H1 (cell line): ENCODE results near the gene SNAP29. TPM values are rescaled to one million over a fixed set of nuclear protein-coding genes. Genes with fewer than 3 reads are reported as not detected.

Experiments used
- CTCF ChIA-PET: fragments of 300-600 bp; sonication (Branson Sonifier 250); formaldehyde crosslinking; loops from one replicate; lab custom pipeline; 2021; ENCODE audit not compliant: partially characterized antibody; lab: Charles Lee
- POLR2A ChIA-PET: fragments of 300-600 bp; sonication (Branson Sonifier 250); formaldehyde crosslinking; loops from one replicate; lab custom pipeline; 2021; ENCODE audit warnings: inconsistent platforms; ENCODE audit not compliant: partially characterized antibody; lab: Charles Lee
- DNase-seq, 2 experiments: peaks; one replicate each; pipeline versions ENCODE4 v3.0.0 to v3.0.0-alpha.2; 2010 to 2022; ENCODE audit warnings: low spot score in 2 of 2, low read depth in 1 of 2, mixed read lengths in 1 of 2
- FAIRE-seq: peaks from 2 replicates; lab custom pipeline; 2011; peaks lifted over from hg19 to GRCh38; lab: Jason Lieb, UNC
- H2AFZ ChIP-seq: 2 replicates; pipeline ENCODE4 v1.8.1; 2012; ENCODE audit warnings: low read length, inconsistent platforms
- H2AK5ac ChIP-seq: 2 replicates; pipeline ENCODE4 v1.6.1; 2013; ENCODE audit warnings: low read depth, low read length
- H2BK120ac ChIP-seq: replicated peaks from 2 replicates; pipeline ENCODE3; 2013; ENCODE audit warnings: low read depth, low read length, inconsistent platforms
- H2BK12ac ChIP-seq: 2 replicates; pipeline ENCODE4 v1.6.1; 2013; ENCODE audit warnings: low read depth, low read length
- H2BK15ac ChIP-seq: 2 replicates; pipeline ENCODE4 v1.6.1; 2013; ENCODE audit warnings: low read length
- H2BK20ac ChIP-seq: 2 replicates; pipeline ENCODE4 v1.6.1; 2013; ENCODE audit warnings: low read length
- H2BK5ac ChIP-seq: 2 replicates; pipeline ENCODE4 v1.6.1; 2013; ENCODE audit warnings: low read depth, low read length
- H3K14ac ChIP-seq: 2 replicates; pipeline ENCODE4 v1.6.1; 2013; ENCODE audit warnings: inconsistent platforms; ENCODE audit not compliant: insufficient read length
- H3K18ac ChIP-seq: 2 replicates; pipeline ENCODE4 v1.6.1; 2013; ENCODE audit warnings: low read length; ENCODE audit errors: extremely low read depth
- H3K23ac ChIP-seq: 2 replicates; pipeline ENCODE4 v1.6.1; 2013; ENCODE audit warnings: inconsistent platforms; ENCODE audit not compliant: insufficient read length
- H3K23me2 ChIP-seq: 2 replicates; pipeline ENCODE4 v1.6.1; 2013; ENCODE audit warnings: low read depth, low read length
- H3K27ac ChIP-seq: 2 replicates; pipeline ENCODE4 v1.6.1; 2011; ENCODE audit warnings: low read depth, low read length, inconsistent platforms
- H3K27me3 ChIP-seq, 4 experiments: replicated peaks in 1 of 4; 1 replicate in 1 of 4; 2 replicates in 3 of 4; pipeline versions ENCODE4 v1.6.1 to v1.8.1; 2011 to 2013; ENCODE audit warnings: low read length in 3 of 4, mild to moderate bottlenecking in 3 of 4, inconsistent platforms in 2 of 4, mixed read lengths in 2 of 4, moderate library complexity in 1 of 4; ENCODE audit not compliant: control insufficient read depth in 3 of 4, insufficient read depth in 3 of 4; ENCODE audit errors: extremely low read depth in 1 of 4
- H3K36me3 ChIP-seq, 4 experiments: 2 replicates each; pipeline versions ENCODE4 v1.6.1 to v1.8.1; 2011 to 2013; ENCODE audit warnings: mild to moderate bottlenecking in 4 of 4, low read length in 3 of 4, moderate library complexity in 2 of 4, control low read depth in 1 of 4, inconsistent platforms in 1 of 4; ENCODE audit not compliant: insufficient read depth in 4 of 4, control insufficient read depth in 2 of 4
- H3K4ac ChIP-seq: replicated peaks from 2 replicates; pipeline ENCODE3; 2013; ENCODE audit warnings: low read length, low read depth, mixed read lengths, inconsistent platforms; ENCODE audit not compliant: insufficient read length
- H3K4me1 ChIP-seq, 4 experiments: replicated peaks in 1 of 4; 1 replicate in 1 of 4; 2 replicates in 3 of 4; pipeline versions ENCODE4 v1.6.1 to v1.8.1; 2011 to 2013; ENCODE audit warnings: low read length in 3 of 4, inconsistent platforms in 2 of 4, mixed read lengths in 1 of 4; ENCODE audit not compliant: insufficient read depth in 4 of 4, control insufficient read depth in 3 of 4
- H3K4me2 ChIP-seq, 2 experiments: 2 replicates each; pipeline versions ENCODE4 v1.6.1 to v1.8.1; 2011 to 2013; ENCODE audit warnings: low read depth in 2 of 2, low read length in 2 of 2, control low read depth in 1 of 2, inconsistent platforms in 1 of 2, mild to moderate bottlenecking in 1 of 2; ENCODE audit not compliant: insufficient read depth in 1 of 2
- H3K4me3 ChIP-seq, 4 experiments: fragments of 200-600, 300-600 bp in 1 of 4; sonication (generic), shearing (Covaris generic), sonication (Bioruptor Twin) in 1 of 4; 2 replicates each; pipeline versions ENCODE4 v1.5.1 to v1.8.1; 2011 to 2016; ENCODE audit warnings: low read length in 4 of 4, low read depth in 3 of 4, control low read depth in 2 of 4, inconsistent platforms in 2 of 4, mild to moderate bottlenecking in 2 of 4, mixed read lengths in 1 of 4, moderate library complexity in 1 of 4; ENCODE audit not compliant: insufficient read depth in 2 of 4; ENCODE audit errors: extremely low read depth in 1 of 4
- H3K56ac ChIP-seq: replicated peaks from 2 replicates; pipeline ENCODE3; 2013; ENCODE audit warnings: low read depth, mild to moderate bottlenecking, mixed read lengths, low read length, inconsistent platforms; ENCODE audit not compliant: insufficient read length
- H3K79me1 ChIP-seq: 2 replicates; pipeline ENCODE4 v1.6.1; 2013; ENCODE audit warnings: low read depth, low read length, control low read depth
- H3K79me2 ChIP-seq, 2 experiments: 2 replicates each; pipeline versions ENCODE4 v1.6.1 to v1.8.1; 2012 to 2013; ENCODE audit warnings: low read length in 2 of 2, mild to moderate bottlenecking in 2 of 2, inconsistent platforms in 1 of 2; ENCODE audit not compliant: insufficient read depth in 2 of 2, control insufficient read depth in 1 of 2
- H3K9ac ChIP-seq, 4 experiments: replicated peaks in 1 of 4; 1 replicate in 1 of 4; 2 replicates in 3 of 4; pipeline versions ENCODE4 v1.6.1 to v1.8.1; 2011 to 2013; ENCODE audit warnings: low read depth in 3 of 4, low read length in 3 of 4, control low read depth in 2 of 4, mild to moderate bottlenecking in 2 of 4, moderate library complexity in 2 of 4, inconsistent platforms in 1 of 4; ENCODE audit errors: extremely low read depth in 1 of 4
- H3K9me3 ChIP-seq, 2 experiments: 2 replicates each; pipeline versions ENCODE4 v1.6.1 to v1.8.1; 2012 to 2013; ENCODE audit warnings: mild to moderate bottlenecking in 2 of 2, moderate library complexity in 2 of 2, control low read depth in 1 of 2, inconsistent platforms in 1 of 2, low read depth in 1 of 2, low read length in 1 of 2, mixed read lengths in 1 of 2; ENCODE audit not compliant: insufficient read depth in 2 of 2
- H4K20me1 ChIP-seq, 2 experiments: replicated peaks in 1 of 2; 2 replicates each; pipeline versions ENCODE3 to v1.8.1; 2011 to 2013; ENCODE audit warnings: inconsistent platforms in 2 of 2, low read length in 2 of 2, mild to moderate bottlenecking in 1 of 2; ENCODE audit not compliant: insufficient read depth in 2 of 2, control insufficient read depth in 1 of 2
- H4K5ac ChIP-seq: 2 replicates; pipeline ENCODE4 v1.6.1; 2013; ENCODE audit warnings: low read length, low read depth, mixed read lengths, inconsistent platforms; ENCODE audit not compliant: insufficient read length
- H4K8ac ChIP-seq: 2 replicates; pipeline ENCODE4 v1.8.0; 2013; ENCODE audit warnings: mild to moderate bottlenecking, moderate library complexity, low read length, inconsistent platforms; ENCODE audit not compliant: insufficient read depth; ENCODE audit errors: extremely low read depth
- H4K91ac ChIP-seq: replicated peaks from 2 replicates; pipeline ENCODE3; 2013; ENCODE audit warnings: low read length, mixed read lengths, inconsistent platforms; ENCODE audit not compliant: insufficient read length
- GABPA ChIP-seq: IDR thresholded peaks from 2 replicates; pipeline ENCODE4 v1.6.1; 2011; ENCODE audit warnings: mild to moderate bottlenecking, low read length, moderate library complexity, borderline replicate concordance; ENCODE audit not compliant: insufficient read depth
- HDAC6 ChIP-seq: IDR thresholded peaks from one replicate; pipeline ENCODE4 v1.7.1; 2012; ENCODE audit warnings: low read depth, mild to moderate bottlenecking, inconsistent platforms, low read length, moderate library complexity
- KDM1A ChIP-seq: fragments of 200-600, 300-600 bp; sonication (generic); IDR thresholded peaks from 2 replicates; pipeline ENCODE4 v1.7.1; 2016; ENCODE audit warnings: mild to moderate bottlenecking, low read length, borderline replicate concordance
- KDM4A ChIP-seq: IDR thresholded peaks from one replicate; pipeline ENCODE4 v1.7.1; 2012; ENCODE audit warnings: low read depth, mild to moderate bottlenecking, moderate library complexity, low read length, inconsistent platforms; ENCODE audit not compliant: severe bottlenecking
- NANOG ChIP-seq: IDR thresholded peaks from 2 replicates; pipeline ENCODE4 v1.6.1; 2011; ENCODE audit warnings: low read length, low read depth, mild to moderate bottlenecking, inconsistent platforms; ENCODE audit not compliant: insufficient read depth, poor library complexity, severe bottlenecking
- RFX5 ChIP-seq: IDR thresholded peaks from 2 replicates; pipeline ENCODE4 v1.6.1; 2011; ENCODE audit warnings: low read depth, low read length, improper control_type of control experiment, borderline replicate concordance
- SAP30 ChIP-seq: fragments of 300-600 bp; sonication (generic); IDR thresholded peaks from 2 replicates; pipeline ENCODE4 v1.7.1; 2012; ENCODE audit warnings: low read length, moderate library complexity, mild to moderate bottlenecking, inconsistent platforms; ENCODE audit not compliant: insufficient read depth, insufficient replicate concordance
- TAF1 ChIP-seq: IDR thresholded peaks from 2 replicates; pipeline ENCODE4 v1.6.1; 2011; ENCODE audit warnings: mild to moderate bottlenecking, low read depth, low read length
- TCF12 ChIP-seq: IDR thresholded peaks from 2 replicates; pipeline ENCODE4 v1.6.1; 2011; ENCODE audit warnings: low read depth, mild to moderate bottlenecking, low read length
- WGBS, 2 experiments: shearing (Covaris generic) in 1 of 2; methylation state at CpG; one replicate each; pipeline versions ENCODE4 v1.1.6 to v1.1.7; 2013 to 2015; ENCODE audit warnings: low lambda C conversion rate in 2 of 2, mixed read lengths in 2 of 2, inconsistent platforms in 1 of 2, low coverage in 1 of 2, missing lambda C conversion rate in 1 of 2; ENCODE audit not compliant: insufficient replicate concordance in 2 of 2, insufficient coverage in 1 of 2, insufficient read length in 1 of 2; ENCODE audit errors: extremely low coverage in 1 of 2, missing lambda C conversion rate in 1 of 2; 5-methylcytosine and 5-hydroxymethylcytosine counted together
- polyA plus RNA-seq, 7 experiments: library from polyadenylated mRNA; depleted of rRNA in 3 of 7; stranded (reverse) in 5 of 7; unstranded in 2 of 7; fragments of >200 nt in 5 of 7; fragments of 200-250 nt in 2 of 7; gene quantifications; 1 replicate in 5 of 7; 2 replicates in 1 of 7; 4 replicates in 1 of 7; pipeline versions ENCODE4 v1.2.1 to v1.2.3, GENCODE V29; 2011 to 2013; ENCODE audit warnings: missing spikeins in 2 of 7, mixed read lengths in 2 of 7
- total RNA-seq: library from RNA; stranded (reverse); fragmentation: NEBNext Ultra II Directional; extraction: Animal tissue kit (Norgen Biotek cat#: 25700); gene quantifications from 2 replicates; pipeline ENCODE4 v1.2.1, GENCODE V29; 2021

Gene SNAP29
- total and polyA plus RNA-seq, 2 of the 8 experiments (the other 6 are each of a cell fraction or from before 2014, with no cell fraction given): 11.8 to 15.0 TPM

DNA sequence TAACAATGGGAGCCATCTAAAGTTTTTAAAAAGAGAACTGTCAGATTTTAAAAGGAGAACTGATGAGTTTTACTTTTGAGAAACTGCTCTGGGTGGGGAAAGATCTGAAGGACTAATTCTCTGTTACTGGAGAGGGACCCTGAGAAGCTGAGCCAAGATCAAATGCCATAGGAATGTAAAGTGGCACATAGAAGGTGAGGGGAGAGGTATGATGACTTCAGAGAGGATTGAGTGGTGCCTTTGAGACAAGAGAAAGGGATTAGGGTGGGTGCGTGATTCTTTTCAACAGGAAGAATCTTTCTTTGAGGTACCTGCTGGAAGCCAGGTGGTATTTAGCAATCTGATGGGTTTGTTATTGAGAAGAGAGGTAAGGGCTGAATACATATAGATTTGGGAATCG, 67.4 kb downstream of the SNAP29 start:
- no peak overlapping the region for H3K56ac ChIP-seq
- no peak overlapping the region for H2AFZ ChIP-seq
- H3K27ac ChIP-seq: no peak overlapping the region
- CTCF ChIA-PET: interaction anchor here (0.9 to 2.4 kb wide), 5 partner anchors 26 to 95 kb away, joined by 3 to 6 read pairs (median 4); no protein-coding TSS in a partner anchor
- no peak overlapping the region for H3K4ac ChIP-seq
- H4K20me1 ChIP-seq: peaks cover 35 to 39% of the 10 kb centered on the region in 2 experiments
- no peak overlapping the region for H4K91ac ChIP-seq
- no peak overlapping the region for H4K8ac ChIP-seq
- no peak overlapping the region for H3K23ac ChIP-seq
- peaks cover 0 to 9% (median 7%) of the 10 kb centered on the region in 4 experiments; a peak in 4 of 7 replicates for H3K4me1 ChIP-seq
- peaks cover 3% of the 10 kb centered on the region; the same call in 1 of the 2 replicates for H3K23me2 ChIP-seq
- no peak overlapping the region for H2BK120ac ChIP-seq
- peaks cover 0 to 2% (median 0%) of the 10 kb centered on the region in 4 experiments; a peak in 1 of 8 replicates for H3K36me3 ChIP-seq
- H3K4me3 ChIP-seq: 0 out of 8 replicates have a peak overlapping the region, but pooled peaks of 1 of the 4 experiments have one; percentile 21
- TF ChIP-seq HDAC6 (no peak), GABPA (no peak), KDM1A (no peak), TCF12 (no peak), SAP30 (no peak), KDM4A (no peak), NANOG (no peak), RFX5 (no peak), TAF1 (no peak)
- TF ChIP-seq, all 59 proteins: peak for 0
- Histone ChIP-seq H3K9ac (no peak overlapping the region), H3K9me3 (no peaks in the 10 kb centered on the region), H3K14ac (no peak overlapping the region), H2AK5ac (no peak overlapping the region), H2BK20ac (no peak overlapping the region), H3K79me1 (peaks cover 10% of the 10 kb centered on the region), H3K27me3 (no peaks in the 10 kb centered on the region), H2BK5ac (no peak overlapping the region), H2BK12ac (no peak overlapping the region), H3K79me2 (peaks cover 78 to 99% of the 10 kb centered on the region in 2 experiments), H3K18ac (no peak overlapping the region), H3K4me2 (peak overlapping the region; percentile 24 to 65; a peak in 3 of 4 replicates), H4K5ac (no peak overlapping the region), H2BK15ac (no peak overlapping the region)
- DNase-seq: no peak
- WGBS, 2 experiments: 77% methylated on average over 2 of the region's 2 CpGs; no CpG with 5 or more reads in 1 of the 2 experiments
- FAIRE-seq: no peak
- POLR2A ChIA-PET: interaction anchor here (0.8 to 1.6 kb wide), 4 partner anchors 9 to 70 kb away, joined by 3 to 4 read pairs (median 4); partner anchors contain the start of gene CRKL
